ENCODE results near the gene AMZ2.

GRCh38 chr17:68289936-68290267, 42.1 kb downstream of the AMZ2 start:
- TF ChIP-seq CTCF (IDR thresholded peaks at IDR 0.05) (no peak), ZFX (IDR thresholded peaks at IDR 0.05; ENCODE audit: borderline replicate concordance) (no peak)
